NCI-H460 (cell line): ENCODE measurements around the gene TMA7B. TPM values are rescaled to one million over a fixed set of nuclear protein-coding genes. Genes with fewer than 3 reads are reported as not detected.

Experiments
- DNase-seq: peaks from one replicate; pipeline ENCODE4 v3.0.0-alpha.2; 2016; ENCODE audit warnings: low read depth; ENCODE audit errors: extremely low read depth
- total RNA-seq: library from RNA; depleted of rRNA; stranded (reverse); fragments of >200 nt; shearing (Covaris generic); gene quantifications from 2 replicates; pipeline ENCODE4 v1.2.3, GENCODE V29; 2014; rRNA removed

The TMA7B gene
- total RNA-seq, 1 experiment from 2014 or later: not detected

DNA sequence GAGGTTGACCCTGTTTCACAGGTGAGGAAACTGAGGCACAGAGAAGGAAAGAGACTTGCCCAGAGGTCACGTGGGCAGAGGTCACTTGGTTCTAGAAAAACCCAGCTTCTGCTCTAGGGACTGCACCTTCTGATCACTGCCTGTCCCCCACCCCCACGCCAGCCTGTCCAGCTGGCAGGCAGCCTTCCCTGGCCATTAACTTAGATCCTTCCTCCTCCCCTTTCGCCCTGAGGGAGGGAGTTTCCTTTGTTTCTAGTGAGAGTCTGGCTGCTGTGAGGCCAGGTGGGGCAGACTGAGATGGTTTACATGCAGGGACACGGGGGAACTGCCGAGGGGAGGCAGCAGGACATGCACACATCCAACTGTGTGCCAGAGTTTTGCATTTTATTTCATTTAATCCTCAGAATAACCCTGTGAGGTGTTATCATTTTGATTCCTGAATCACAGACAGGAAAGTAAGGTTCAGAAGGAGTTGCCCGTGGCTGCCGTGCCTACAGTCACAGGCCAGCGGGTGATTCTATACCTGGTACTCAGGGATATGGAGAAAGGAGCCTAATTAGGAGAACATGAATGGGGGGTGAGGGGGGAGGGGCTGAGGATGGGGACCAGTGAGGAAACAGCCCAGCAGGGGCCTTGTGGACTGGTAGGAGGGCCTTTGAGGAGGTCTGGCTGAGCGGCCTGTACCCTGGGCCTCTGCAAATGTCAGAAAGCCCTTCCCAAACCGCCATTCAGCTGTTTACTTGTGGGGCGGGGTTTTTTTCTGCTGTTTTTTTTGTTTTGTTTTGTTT, 37.9 kb downstream of the TMA7B start:
- DNase-seq: no peak

DNA sequence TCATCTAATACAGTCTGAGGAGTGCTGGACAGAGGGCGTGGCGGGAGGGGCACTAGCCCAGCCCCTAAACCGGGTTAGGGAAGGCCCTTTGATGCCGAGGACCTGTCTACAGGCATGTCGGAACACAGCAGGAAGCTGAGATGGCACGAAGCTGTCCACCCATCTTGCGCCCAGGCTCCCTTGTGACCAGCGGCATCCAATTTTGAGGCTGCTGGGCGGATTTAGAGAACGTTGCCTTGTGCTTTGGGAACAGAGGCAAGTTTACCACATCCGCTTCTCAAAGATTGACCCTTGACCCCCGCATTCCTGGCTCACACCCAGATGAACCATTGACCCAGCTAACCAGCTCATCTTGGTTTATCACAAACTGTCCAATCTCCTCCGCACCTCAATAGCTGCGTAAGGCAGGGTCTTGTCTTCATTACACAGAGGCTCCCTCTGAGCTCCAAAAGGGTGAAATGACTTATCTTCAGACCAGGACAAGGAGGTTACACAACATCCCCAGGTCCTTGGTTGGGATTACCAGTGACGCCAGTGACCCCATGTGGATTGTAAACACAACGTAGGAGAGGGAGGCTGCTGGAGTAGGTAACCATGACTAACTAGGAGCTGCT, 39.1 kb downstream of the TMA7B start:
- peak; percentile 24 for DNase-seq

DNA sequence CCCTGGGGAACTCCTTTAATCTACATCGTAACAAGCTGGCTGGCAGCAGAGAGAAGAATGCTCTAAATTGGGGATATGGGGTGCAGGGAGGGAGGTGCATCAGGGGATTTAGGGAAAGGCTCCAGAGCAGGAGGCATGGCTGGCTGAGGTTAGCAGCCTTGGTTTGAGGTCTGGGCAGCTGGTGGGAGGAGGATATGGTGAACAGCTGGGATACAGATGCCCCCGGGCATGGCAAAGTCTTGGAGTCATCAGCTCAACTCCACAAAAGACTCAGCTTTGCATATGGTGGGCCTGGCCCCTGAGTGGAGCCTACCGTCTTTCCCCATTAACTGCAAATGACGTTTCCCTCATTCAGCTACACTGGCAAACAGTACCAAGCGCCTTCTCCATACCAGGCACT, 40.0 kb downstream of the TMA7B start:
- DNase-seq: no peak

DNA sequence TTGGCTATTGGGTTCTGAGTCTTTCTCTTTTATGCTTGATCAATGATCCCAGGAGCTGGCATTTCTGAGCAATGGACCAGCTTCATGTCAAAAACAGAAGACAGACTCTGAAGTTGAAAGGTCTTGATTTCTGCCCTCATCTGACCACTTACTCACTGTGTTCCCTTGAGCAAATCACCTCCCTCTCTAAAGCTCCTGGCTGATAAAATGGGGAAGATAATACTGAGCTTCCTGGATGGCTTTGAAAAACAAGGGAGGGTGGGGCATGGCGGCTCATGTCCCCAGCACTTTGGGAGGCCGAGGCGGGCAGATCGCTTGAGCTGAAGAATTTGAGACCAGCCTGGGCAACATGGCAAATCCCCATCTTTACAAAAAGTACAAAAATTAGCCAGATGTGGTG, 40.9 kb downstream of the TMA7B start:
- no peak for DNase-seq

DNA sequence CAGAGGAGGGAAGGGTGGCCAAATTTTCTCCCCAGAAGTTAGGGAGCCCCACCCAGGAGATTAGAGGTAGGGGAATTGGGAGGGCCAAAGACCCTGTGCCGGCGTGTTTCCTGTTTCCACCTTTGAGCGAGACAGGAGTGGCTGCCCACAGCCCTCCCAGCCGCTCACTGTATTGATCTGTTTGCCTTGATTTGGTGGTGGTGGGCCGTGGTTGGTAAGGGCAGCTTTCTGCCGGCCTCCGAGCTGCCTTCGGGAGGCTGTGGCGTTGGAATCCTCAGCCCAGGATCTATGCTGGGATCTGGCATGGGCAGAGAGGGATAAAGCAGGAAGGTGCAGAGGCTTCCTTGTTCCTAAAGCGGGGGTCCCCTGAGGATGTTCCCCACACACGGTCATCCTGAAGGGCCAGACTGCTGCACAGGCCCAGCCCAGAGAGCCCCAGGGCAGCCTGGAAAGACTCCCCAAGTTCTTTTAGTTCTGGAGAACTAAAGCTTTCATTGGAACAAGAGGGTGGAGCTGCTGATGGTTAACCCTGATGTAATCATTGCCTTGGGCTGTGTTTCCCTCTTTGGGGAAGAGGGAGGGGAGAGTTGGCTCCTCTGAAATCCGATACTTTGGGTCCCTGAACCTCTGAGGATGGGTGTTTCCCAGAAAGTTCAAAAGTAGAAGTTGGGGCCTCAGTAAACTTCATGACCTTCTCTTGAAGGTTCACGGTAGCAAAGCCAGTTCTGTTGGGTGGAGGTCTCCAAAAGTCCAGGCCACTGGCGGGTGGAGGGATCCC, 41.8 kb downstream of the TMA7B start:
- DNase-seq: no peak

DNA sequence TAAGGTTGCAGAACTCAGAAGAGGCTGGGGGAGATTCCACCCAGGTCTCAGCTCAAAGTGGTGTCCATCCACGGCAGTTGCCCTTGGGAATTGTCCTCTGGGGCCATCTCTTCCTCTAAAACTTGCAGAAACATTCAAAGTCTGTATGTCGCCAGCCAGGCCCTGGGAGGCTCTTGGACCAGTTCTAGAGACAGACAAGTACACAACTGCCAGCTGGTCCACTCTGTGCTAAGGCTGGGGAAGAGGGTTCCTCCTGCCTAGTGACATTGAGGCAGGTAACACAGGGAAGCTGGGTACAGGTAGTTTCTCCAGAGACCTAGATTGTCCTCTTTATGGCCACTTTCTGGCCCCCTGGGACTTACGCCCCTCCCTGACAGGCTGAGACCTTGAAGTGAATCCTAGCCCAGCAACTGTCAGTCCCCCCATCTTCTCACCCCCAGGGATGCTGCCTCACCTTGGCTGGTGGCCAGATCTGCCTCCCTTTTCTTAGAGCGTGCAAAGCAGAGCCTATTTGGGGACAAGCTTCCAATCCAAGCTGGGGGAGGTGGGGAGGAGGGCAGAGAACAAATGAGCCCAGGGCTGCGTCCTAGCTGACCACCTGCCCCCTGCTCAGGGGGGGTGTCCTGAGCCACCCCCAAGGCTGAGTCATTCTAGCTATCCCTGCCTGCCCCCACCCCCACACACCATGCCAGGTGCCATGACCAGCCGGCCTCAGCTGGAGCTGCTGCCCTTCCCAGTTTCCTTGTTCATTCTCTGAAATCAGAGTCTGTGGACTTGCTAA, 42.9 kb downstream of the TMA7B start:
- DNase-seq: no peak

DNA sequence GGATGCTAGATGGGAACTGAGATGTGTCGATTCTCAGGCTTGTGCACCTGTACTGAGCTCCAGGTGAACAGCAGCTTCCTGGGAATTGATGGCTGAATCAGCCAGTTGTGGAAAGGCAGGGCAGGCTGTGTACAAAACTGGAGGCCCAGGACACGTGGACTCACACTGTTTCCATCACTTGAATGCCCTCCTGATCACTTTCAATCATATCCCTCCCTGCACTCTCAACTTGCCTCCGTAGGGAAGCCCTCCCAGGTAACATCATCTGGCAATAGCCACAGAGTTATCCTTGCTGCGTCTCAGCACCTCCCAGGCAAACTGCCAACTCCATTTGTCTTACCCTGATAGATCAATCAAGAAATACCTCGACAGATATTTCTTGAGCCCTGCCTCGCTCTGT, 44.6 kb downstream of the TMA7B start:
- no peak for DNase-seq

DNA sequence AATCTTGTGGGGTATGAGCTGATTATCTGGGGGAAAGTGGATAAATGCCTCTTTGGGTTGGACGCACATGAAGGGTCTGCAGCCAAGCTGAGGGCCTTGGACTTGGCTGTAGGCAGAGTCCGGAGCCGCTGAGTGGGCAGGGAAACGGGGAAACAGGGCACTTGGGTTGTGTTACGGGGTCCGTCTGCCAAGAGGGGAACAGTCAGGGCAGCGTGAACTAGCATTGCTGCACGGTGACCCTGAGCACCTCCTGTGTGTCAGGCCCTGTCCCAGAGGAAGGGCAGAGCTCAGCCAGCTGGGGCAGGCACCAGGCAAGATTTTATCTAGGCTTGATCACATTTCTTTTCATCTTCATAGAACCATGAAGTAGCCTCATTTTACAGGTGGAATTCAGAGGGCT, 46.4 kb downstream of the TMA7B start:
- DNase-seq: no peak

DNA sequence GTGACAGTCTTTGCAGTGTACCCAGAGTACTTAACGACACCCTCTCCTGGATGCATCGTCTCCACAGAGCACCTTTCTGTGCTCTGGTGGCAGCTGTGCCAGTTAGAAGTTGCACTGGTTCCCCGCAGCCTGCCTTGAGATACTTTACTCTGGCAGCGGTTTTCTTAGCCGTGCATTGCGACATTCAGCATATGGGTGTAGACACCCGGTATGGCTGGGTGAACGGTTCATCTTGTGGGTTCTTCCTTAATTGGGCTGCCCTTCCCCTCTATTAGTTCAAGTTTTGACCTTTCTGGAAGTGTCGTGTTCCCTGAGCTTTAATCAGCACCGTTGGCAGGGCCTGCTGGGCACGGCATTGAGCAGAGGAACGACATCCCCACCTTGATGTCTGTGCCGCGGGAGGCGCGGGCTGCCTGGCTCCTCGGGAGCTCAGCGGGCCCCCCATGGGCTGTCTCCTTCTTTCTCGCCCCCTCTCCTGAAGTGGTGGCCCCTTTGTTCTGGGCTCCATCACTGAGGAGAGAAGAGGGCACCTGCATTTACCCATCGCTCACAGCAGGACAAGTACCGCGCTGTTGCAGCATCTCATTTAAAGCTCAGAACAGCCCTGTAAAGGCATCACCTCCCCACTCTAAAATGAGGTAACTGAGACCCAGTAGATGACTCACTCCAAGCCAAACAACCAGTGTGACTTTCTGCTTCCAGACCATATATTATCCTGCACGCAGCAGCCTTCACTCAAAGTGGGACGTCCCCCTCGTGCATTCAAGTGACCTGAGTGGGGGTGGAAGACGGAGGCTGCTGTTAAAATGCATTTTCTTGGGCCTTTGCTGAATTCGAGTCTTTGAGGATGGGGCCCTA, 47.9 kb downstream of the TMA7B start:
- peak; percentile 24 for DNase-seq

DNA sequence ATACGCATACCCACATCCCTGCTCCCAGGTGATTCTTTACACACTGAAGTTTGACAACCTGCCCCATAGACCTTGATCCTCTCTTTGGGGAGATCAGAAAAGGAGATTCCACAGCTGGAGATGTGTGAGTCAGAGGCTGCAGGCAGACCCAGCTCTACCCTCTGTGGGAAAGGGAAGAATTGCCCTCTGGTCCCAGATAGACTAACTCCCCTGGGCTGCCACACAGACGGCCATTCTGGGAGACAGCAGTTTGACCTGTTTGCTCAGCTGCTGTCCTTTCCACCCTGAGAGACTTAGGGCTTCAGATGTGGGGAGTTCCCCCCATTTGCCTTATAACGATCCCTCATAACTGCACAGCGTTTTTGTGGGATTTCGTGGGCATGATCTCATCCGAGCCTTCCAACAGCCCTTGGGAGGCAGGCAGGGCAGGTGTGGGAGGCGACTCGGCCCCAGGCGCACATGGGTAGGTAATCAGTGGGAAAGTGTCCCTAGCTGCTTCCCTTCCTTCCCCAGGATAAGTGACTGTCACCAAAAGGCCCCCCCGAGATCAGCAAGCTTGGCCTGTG, 48.6 kb downstream of the TMA7B start:
- no peak for DNase-seq

DNA sequence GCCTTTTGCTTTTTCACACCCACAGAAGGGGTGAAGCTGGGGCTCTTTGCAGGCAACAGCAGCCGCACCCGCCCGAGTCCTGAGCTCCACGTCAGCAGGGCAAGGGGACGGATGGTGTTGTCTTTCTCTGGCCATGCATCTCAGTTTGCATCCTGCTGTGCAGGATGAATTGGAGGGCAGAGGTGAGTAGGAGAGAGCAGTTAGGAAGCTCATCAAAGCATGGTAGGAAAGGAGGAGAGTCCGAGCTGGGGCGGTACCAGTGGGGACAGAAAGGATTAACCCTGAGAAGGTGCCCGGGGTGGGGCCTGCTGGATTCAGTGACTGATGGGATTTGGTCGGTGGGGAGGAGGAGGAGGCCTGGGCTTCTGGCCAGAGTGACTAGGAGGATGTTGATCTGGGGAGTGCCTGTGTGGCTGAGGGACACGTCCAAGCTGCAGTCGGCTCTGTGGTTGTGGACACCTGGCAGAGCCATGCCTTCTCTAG, 49.1 kb downstream of the TMA7B start:
- no peak for DNase-seq

DNA sequence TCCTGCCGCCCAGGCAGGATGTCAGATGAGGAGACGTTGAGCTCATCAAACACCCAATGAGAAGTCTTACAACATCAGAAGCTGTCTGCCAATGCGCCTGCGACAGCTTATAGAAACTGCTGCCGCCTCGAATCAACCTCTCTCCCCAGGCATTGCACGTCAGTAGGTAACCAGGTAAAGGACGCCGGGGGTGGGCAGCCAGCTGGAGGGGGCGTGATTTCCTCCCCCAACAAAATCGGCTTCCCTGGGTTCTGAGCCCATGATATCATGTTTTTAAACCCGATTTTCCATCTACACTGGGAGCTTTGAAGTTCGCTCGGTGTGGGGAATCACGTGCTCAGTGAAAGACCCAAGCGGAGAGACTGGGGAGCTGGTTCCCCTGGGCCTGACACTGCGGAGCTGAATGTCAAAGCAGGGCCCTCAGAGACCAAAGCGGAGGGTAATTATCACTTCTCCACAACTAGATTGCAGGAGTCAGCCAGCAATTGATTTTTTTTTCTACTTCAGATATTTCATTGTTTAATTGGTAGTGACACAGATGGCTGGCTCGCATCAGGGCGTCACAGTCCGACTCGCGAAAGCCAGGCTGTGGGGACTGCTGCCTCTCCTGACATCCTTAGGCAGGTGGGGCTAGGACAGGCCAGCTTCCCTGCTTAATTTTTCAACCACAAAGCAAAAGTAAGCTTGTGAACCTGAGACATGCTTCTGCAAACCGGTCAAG, 49.9 kb downstream of the TMA7B start:
- no peak for DNase-seq

DNA sequence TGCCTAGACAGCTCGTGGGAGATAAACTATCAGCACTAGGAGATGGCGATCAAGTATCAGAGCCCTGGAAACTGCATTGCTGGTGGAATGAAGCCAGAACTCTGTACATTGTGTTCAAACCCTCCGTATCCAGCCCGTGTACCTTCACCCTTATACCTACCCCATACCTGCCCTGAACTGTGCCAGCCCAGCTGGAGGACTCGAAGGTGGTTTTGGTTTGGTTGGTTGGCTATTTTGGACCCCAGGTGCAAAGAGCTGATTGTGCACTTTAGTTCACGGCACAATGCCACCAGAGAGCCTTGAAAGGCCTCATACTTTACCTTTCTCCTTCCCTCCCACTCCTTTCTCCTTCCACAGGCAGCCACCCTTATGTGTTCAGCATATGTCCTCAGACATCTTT, 50.5 kb downstream of the TMA7B start:
- DNase-seq: no peak

Other genes starting within 250 kb of the TMA7B start
- gene ENTHD1, start 66.6 kb upstream of the TMA7B start, total RNA-seq: not detected in 2 replicates
- gene GRAP2, start 59.3 kb upstream of the TMA7B start, total RNA-seq: 0.02 TPM in 1 of 2 replicates, not detected in the other
- gene FAM83F, start 34.6 kb downstream of the TMA7B start, total RNA-seq: 0.07 and 0.09 TPM in 2 replicates
- gene TNRC6B, start 217.5 kb downstream of the TMA7B start, total RNA-seq: 8.8 and 10.5 TPM in 2 replicates